Skeletal muscle tissue (tissue), 4 donors: Measurements from ENCODE around the gene EMP1. TPM values are rescaled to one million over a fixed set of nuclear protein-coding genes. Genes with fewer than 3 reads are reported as not detected.
"Not testable (repeated sequence)": the region's sequence is repeated elsewhere in the genome, so short reads cannot be mapped to it uniquely, and the experiment has no call there.

Experiments used
- H3K27ac ChIP-seq: one replicate; pipeline ENCODE4 v1.7.0; 2013; ENCODE audit warnings: mild to moderate bottlenecking, low read depth, low read length, inconsistent platforms
- H3K27me3 ChIP-seq, 3 donors: one replicate each; pipeline ENCODE4 v1.7.0; 2013; ENCODE audit warnings: low read length in 3 of 3; ENCODE audit not compliant: control insufficient read depth in 3 of 3, insufficient read depth in 3 of 3
- H3K36me3 ChIP-seq, 3 donors: one replicate each; pipeline ENCODE4 v1.7.0; 2013; ENCODE audit warnings: low read length in 3 of 3; ENCODE audit not compliant: control insufficient read depth in 3 of 3, insufficient read depth in 3 of 3
- H3K4me1 ChIP-seq, 3 donors: one replicate each; pipeline ENCODE4 v1.7.0; 2013; ENCODE audit warnings: low read length in 3 of 3, mild to moderate bottlenecking in 3 of 3; ENCODE audit not compliant: control insufficient read depth in 3 of 3, insufficient read depth in 3 of 3
- H3K4me3 ChIP-seq, 3 donors: one replicate each; pipeline ENCODE4 v1.7.0; 2013; ENCODE audit warnings: low read length in 3 of 3
- H3K9ac ChIP-seq, 3 donors: one replicate each; pipeline ENCODE4 v1.7.0; 2013; ENCODE audit warnings: low read length in 3 of 3, mild to moderate bottlenecking in 3 of 3, moderate library complexity in 2 of 3, low read depth in 1 of 3
- H3K9me3 ChIP-seq, 3 donors: one replicate each; pipeline ENCODE4 v1.7.0; 2013; ENCODE audit warnings: low read length in 3 of 3; ENCODE audit not compliant: control insufficient read depth in 3 of 3
- total RNA-seq: library from RNA; depleted of rRNA; stranded (reverse); fragments of >200 nt; gene quantifications from one replicate; pipeline ENCODE4 v1.2.3, GENCODE V29; 2014
- donor health status: Osteomylitis.

The EMP1 gene
- total RNA-seq, 1 donor from 2014 or later = 40.2 TPM

- not testable (repeated sequence) for H3K9me3 ChIP-seq, H3K4me1 ChIP-seq, H3K4me3 ChIP-seq, H3K36me3 ChIP-seq, H3K9ac ChIP-seq, H3K27me3 ChIP-seq, H3K27ac ChIP-seq
These were observed 71.3 kb downstream of the EMP1 start for GRCh38 chr12:13267826-13268225.

- Histone ChIP-seq H3K36me3 (no peaks in the 10 kb centered on the region), H3K27ac (no peak overlapping the region), H3K9me3 (no peaks in the 10 kb centered on the region), H3K27me3 (peaks cover 0 to 3% (median 2%) of the 10 kb centered on the region in 3 donors), H3K4me1 (peaks cover 0 to 2% (median 0%) of the 10 kb centered on the region in 3 donors), H3K9ac (no peak overlapping the region), H3K4me3 (no peak overlapping the region)
These were observed 72.1 kb downstream of the EMP1 start for GRCh38 chr12:13268581-13268980.

Other genes starting within 250 kb of the EMP1 start
- gene GPRC5D, start 244.6 kb upstream of the EMP1 start, total RNA-seq = not detected
- 16.2 TPM for gene HEBP1, start 196.5 kb upstream of the EMP1 start, total RNA-seq
- 3.7 TPM for gene FAM234B, start 152.3 kb upstream of the EMP1 start, total RNA-seq
- gene GSG1, start 93.1 kb upstream of the EMP1 start, total RNA-seq = 6.8 TPM